Activated effector memory CD4-positive, alpha-beta T cell treated with Interleukin-2 at 50 U/mL for 16 hours (primary cell): ENCODE data around the gene PTPRA.
"Not testable (repeated sequence)": the region's sequence is repeated elsewhere in the genome, so short reads cannot be mapped to it uniquely, and the experiment has no call there.

Source experiments
- DNase-seq: peaks from one replicate; pipeline ENCODE4 v3.0.0-alpha.2; 2020

Gene PTPRA

GRCh38 chr20:2889209-2889608 lies 15.9 kb downstream of the PTPRA start:
- no peak for DNase-seq

GRCh38 chr20:2889797-2890196 lies 16.5 kb downstream of the PTPRA start:
- DNase-seq: no peak

- no peak for DNase-seq
Observed at GRCh38 chr20:2890742-2891141, 17.5 kb downstream of the PTPRA start.

GRCh38 chr20:2891343-2891742 lies 18.1 kb downstream of the PTPRA start:
- no peak for DNase-seq

DNA sequence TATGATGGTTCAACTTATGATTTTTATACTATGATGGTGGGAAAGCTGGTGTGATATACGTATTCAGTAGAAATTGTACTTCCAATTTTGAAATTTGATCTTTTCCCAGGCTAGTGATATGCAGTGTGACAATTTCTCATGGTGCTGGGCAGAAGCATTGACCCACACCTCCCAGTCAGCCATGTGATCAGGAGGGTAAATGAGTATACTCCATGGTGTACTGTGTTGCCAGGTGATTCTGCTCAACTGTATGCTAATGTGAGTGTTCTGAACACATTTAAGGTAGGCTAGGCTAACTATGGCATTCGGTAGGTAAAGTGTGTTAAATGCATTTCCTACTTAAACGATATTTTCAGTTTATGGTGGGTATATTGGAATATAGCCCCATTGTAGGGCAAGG lies 19.1 kb downstream of the PTPRA start:
- DNase-seq: no peak

DNA sequence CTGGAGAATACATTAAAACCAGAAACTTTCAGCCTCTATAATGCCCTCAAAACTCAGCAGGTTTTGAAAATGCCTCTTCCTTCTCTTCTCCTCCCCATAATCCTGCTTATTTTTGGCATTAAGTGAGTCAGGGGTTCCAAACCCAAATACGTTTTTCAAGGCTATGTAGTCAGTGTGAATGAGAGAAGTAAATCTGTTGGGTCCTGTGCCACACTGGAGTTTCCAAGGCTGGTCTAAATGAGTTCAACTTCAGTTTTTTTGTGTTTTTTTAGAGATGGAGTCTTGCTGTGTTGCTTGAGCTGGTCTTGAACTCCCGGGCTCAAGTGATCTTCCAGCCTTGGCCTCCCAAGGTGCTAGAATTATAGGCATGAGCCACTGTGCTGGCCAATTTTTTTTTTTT lies 20.9 kb downstream of the PTPRA start:
- no peak for DNase-seq

GRCh38 chr20:2895154-2895553 lies 21.9 kb downstream of the PTPRA start:
- DNase-seq: not testable (repeated sequence)

GRCh38 chr20:2899243-2899642 lies 26.0 kb downstream of the PTPRA start:
- DNase-seq: no peak

- no peak for DNase-seq
Observed at GRCh38 chr20:2900845-2901592, 27.7 kb downstream of the PTPRA start.

- no peak for DNase-seq
Observed at GRCh38 chr20:2902291-2902690, 29.0 kb downstream of the PTPRA start.

DNA sequence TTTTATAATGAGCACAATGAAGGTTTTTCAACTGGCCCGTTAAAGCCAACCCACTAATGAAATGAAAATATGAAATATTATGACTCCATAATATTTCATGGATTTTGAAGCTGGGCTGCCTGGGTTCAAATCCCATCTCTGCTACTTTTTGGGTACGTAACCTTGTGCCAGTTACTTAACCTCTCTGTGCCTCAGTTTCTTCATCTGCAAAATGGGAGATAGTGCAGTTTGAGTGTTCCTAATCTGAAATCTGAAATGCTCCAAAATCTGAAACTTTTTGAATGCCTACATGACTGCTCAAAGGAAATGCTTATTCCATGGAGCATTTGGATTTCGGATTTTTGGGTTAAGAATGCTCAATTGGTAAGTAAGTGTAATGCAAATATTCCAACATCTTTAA lies 29.5 kb downstream of the PTPRA start:
- DNase-seq: no peak

DNA sequence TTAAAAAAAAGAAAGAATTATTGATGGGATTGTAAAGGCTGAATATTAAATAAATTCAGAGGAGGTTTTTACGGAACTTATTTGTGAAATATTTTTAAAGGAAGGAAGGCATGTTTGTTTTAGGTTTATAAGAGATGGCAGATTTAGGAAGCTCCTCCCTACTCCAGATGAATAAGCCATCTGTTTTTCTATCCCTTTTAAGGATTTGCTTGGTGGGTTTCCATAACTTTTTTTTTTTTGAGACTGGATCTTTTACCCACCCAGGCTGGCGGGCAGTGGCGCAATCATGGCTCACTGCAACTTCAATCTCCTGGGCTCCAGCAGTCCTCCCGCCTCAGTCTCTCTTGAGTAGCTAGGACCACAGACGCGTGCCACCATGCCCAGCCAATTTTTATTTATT lies 30.4 kb downstream of the PTPRA start:
- no peak for DNase-seq

DNA sequence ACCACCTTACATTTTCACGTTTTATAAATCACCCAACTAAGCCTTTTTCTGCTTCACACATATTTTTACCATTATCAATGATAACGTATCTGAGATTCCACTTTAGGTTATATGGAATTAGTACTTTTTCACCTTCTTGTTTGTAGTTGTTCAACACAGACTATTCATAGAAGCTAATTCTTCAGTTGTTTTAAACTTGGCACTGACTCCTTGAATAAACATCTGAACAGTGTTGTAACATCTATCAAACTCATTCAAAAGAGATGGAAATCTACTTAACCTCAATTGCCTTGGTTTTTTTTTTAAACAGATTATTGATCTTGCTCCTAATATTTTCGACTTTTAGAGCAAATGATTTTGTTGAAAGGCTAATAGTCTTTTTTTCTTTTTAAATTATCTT lies 34.2 kb downstream of the PTPRA start:
- no peak for DNase-seq

DNA sequence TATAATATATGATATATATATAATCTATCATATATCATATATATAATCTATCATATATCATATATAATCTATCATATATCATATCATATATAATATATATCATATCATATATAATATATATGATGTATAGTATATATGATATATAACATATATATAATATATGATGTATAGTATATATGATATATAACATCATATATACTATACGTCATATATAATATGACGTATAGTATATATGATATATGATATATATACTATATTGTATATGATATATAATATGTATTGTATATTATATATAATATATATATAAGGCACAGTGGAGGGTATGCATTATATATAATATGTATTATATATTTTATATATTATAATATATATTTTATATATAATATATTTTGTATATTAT lies 36.7 kb downstream of the PTPRA start:
- DNase-seq: no peak

DNA sequence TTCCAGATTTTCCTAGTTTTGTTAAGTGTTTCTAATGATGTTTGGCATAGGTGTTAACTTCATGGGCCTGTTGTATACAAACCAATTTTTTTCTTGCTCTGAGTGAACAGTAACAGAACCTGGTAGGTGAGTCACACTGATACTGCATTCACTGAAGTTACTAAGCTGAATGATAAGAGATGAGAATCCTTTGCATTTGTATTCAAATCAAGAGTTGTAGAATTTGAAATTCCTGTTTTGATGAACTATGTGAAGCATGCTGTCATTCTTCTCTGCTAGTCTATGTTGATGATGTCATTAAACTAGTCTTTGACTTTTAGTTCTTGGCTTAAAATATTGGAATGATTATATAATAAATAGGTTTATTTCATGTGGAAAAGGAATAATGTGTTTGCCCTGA lies 37.9 kb downstream of the PTPRA start:
- DNase-seq: no peak

GRCh38 chr20:2914160-2914559 lies 40.9 kb downstream of the PTPRA start:
- DNase-seq: no peak

- no peak for DNase-seq
Observed at GRCh38 chr20:2917266-2917665, 44.0 kb downstream of the PTPRA start.

DNA sequence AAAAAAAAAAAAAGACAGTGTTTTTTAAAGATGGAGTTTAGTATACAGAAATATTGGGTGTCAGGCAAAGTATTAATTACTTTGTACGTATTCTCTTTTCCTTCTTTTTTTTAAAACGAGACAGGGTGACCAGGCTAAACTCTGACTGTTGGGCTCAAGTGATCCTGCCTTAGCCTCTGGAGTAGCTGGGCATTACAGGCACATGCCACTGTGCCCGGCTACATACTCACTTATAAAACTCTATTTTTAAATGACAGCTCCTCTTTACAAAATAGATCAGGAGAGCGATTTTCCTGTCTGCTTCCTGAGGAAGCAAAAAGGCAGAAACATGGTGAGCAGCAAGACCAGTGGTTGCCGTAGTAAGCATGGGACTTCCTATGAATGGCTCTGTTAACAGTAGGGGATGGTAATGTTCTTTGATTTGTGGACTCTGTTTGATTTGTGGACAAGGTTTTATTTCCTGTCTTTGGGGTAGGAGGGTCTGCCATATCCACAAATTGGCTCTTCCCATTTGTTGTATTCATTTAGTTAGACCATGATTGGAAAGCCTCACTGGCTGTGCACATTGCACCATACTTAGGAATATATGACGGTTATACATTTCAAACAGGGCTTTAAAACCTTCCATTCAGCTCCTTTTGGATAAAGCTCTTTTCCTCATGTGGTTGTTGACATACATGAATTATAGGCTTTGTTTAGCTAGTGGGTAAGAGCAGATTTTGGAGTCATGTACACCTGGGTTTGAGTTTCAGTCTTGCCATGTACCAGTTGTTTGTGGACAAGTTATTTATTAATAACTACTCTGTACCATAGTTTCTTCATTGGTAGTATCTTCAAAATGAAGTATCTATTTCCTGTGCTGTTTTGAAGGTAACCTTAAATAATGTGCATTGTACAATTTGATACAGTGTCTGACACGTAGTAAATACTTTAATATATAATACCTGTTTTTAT lies 45.1 kb downstream of the PTPRA start:
- DNase-seq: no peak

DNA sequence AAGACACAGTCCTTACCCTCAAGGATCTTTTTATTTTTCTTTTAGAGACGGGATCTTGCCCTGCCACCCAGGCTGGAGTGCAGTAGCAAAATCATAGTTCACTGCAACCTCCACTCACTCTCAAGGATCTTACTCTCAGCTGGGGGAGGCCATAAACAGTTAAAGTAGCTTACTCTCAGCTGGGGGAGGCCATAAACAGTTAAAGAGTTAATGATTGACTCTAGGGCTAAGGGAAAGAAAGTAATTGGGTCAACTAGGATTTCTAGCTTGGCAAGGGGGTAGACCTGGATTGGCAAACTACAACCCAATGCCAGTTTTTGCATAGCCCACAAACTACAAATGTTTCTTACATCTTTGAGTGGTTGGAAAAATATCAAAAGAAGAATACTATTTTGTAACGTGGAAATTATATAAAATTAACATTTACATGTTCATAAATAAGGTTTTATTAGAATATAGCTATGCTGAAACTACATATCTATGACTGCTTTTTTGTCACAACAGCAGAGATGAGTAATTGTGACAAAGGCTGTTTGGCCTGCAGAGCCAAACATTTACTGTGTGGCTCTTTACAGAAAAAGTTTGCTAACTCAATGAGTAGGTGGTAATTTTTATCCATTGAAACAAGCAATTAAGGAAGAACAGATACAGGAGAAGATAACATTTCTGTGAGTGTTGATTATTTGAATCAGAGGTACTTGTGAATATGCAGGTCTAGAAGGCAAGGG lies 46.4 kb downstream of the PTPRA start:
- DNase-seq: no peak

DNA sequence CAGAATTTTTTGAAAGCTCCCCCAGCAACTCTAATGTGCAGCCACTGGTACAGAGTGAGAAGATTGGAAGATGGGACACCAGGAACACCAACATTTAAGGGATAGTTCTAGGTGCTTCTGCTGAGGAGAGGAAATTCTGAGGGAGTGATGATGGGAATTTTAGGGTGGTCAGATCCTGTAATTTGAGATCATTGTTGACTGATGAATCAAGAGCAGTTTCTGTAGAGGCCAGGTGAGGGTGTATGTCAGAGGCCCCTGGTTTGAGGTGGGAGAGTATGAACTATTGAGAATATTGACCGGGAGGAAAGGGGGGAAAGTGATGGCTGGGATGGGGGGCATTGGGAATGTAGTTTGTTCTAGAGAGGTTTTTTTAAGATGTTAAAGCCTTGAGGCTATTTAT lies 47.2 kb downstream of the PTPRA start:
- DNase-seq: no peak

DNA sequence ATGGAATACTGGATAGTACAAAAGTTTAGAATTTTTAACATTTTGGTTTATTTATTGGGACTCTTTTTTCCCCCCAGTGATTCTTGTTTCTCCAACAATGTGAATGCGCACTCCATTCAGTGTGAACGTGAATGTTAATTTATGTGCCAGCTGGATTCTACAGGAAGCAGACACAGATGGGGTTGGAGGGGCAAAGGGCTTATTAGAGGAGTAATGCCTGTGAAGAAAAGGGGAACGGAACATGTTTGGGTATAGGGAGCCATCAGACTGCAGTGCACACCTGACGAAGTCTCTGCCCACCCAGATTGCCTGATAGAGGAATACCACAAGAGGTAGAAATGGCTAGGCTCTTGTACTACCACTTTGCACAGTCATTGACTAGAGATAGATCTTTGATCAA lies 48.2 kb downstream of the PTPRA start:
- no peak for DNase-seq

DNA sequence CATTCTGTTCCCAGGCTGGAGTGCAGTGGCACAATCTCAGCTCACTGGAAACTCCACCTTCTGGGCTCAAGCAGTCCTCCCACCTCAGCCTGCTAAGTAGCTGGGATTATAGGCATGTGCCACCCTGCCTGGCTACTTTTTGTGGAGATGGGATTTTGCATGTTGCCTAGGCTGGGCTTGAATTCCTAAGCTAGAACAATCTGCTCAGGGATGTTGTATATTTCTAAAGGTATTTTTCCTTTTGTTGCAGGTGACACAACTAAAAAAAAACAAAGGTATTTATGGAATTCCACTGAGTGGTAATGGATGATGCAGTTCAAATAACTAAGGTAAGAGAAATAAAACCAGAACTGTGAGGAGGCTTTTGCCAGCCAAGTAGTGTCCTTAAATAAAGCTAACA lies 49.7 kb downstream of the PTPRA start:
- no peak for DNase-seq

DNA sequence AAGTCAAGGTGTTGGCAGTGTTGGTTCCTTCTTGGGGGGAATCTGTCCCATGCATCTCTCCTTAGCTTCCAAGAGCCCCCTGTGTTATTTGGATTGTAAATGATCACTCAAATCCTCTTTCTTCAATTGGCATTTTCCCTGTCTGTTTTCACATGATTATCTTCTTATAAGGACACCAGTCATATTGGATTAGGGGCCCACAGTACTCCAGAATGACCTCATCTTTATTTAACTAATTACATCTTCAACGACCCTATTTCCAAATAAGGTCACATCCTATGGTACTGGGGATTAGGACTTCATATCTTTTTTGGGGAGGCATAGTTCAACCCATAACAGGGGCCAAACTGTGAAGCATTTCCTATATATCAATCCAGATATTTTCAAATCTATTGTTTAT lies 57.3 kb downstream of the PTPRA start:
- DNase-seq: no peak

GRCh38 chr20:2932498-2932897 lies 59.2 kb downstream of the PTPRA start:
- DNase-seq: no peak
